VCaP (cell line): ENCODE data around the gene TCERG1.
A peak's percentile ranks its signal among the peaks of the same experiment; 100 is the strongest.

Experiments used
- H3K27ac ChIP-seq: fragments of 450-650 bp; 2 replicates; pipeline ENCODE4 v1.5.1; 2017
- CTCF ChIP-seq: fragments of 450-650 bp; conservative IDR thresholded peaks from 2 replicates; pipeline ENCODE4 v1.5.1; 2017; ENCODE audit warnings: mild to moderate bottlenecking, moderate library complexity

Gene TCERG1

GRCh38 chr5:146520731-146521130 is 73.6 kb downstream of the TCERG1 start:
- H3K27ac ChIP-seq = no peak overlapping the region
- no peak for TF ChIP-seq CTCF

GRCh38 chr5:146521403-146522106 is 74.4 kb downstream of the TCERG1 start:
- no peak overlapping the region for H3K27ac ChIP-seq
- no peak for TF ChIP-seq CTCF

- no peak for TF ChIP-seq CTCF
Observed at GRCh38 chr5:146523698-146524097, 76.6 kb downstream of the TCERG1 start.

GRCh38 chr5:146527785-146528184 is 80.7 kb downstream of the TCERG1 start:
- no peak for TF ChIP-seq CTCF
- no peak overlapping the region for H3K27ac ChIP-seq

More at GRCh38 chr5:146523698-146524097, 76.6 kb downstream of the TCERG1 start:
- H3K27ac ChIP-seq = no peak overlapping the region

- no peak overlapping the region for H3K27ac ChIP-seq
- peak; percentile 32; the same call in 1 of the 2 replicates for TF ChIP-seq CTCF
Observed at GRCh38 chr5:146528236-146528635, 81.1 kb downstream of the TCERG1 start.

- no peak overlapping the region for H3K27ac ChIP-seq
- TF ChIP-seq CTCF = no peak
Observed at GRCh38 chr5:146529984-146530383, 82.9 kb downstream of the TCERG1 start.

- H3K27ac ChIP-seq = no peak overlapping the region
- peak; percentile 86 for TF ChIP-seq CTCF
Observed at GRCh38 chr5:146533260-146533857, 86.2 kb downstream of the TCERG1 start.
